ENCODE results near the gene DAGLA.

The DAGLA gene

GRCh38 chr11:61726775-61727174 lies 46.6 kb downstream of the DAGLA start:
- Histone ChIP-seq H3K4me3 (ENCODE audit: low read length in 2 of 2) (no peak overlapping the region), H3K9ac (ENCODE audit: low read depth in 1 of 2, low read length in 2 of 2) (no peak overlapping the region), H3K36me3 (ENCODE audit: control insufficient read depth in 2 of 2, insufficient read depth in 2 of 2, low read length in 2 of 2) (peaks cover 32% of the 10 kb centered on the region in 2 donors), H3K27ac (ENCODE audit: low read depth in 2 of 2, low read length in 2 of 2) (no peak overlapping the region), H3K9me3 (ENCODE audit: control insufficient read depth in 2 of 2, low read length in 2 of 2) (no peaks in the 10 kb centered on the region), H3K27me3 (ENCODE audit: control insufficient read depth in 2 of 2, insufficient read depth in 2 of 2, low read length in 2 of 2) (no peaks in the 10 kb centered on the region), H3K4me1 (ENCODE audit: control insufficient read depth in 2 of 2, insufficient read depth in 2 of 2, low read length in 2 of 2) (no peaks in the 10 kb centered on the region)

- no peak overlapping the region for H3K4me3 ChIP-seq (ENCODE audit: low read length in 2 of 2)
- H3K27ac ChIP-seq (ENCODE audit: low read depth in 2 of 2, low read length in 2 of 2) = no peak overlapping the region
- no peak overlapping the region for H3K9ac ChIP-seq (ENCODE audit: low read depth in 1 of 2, low read length in 2 of 2)
- no peaks in the 10 kb centered on the region for H3K9me3 ChIP-seq (ENCODE audit: control insufficient read depth in 2 of 2, low read length in 2 of 2)
- no peaks in the 10 kb centered on the region for H3K27me3 ChIP-seq (ENCODE audit: control insufficient read depth in 2 of 2, insufficient read depth in 2 of 2, low read length in 2 of 2)
- peaks cover 31 to 32% of the 10 kb centered on the region in 2 donors for H3K36me3 ChIP-seq (ENCODE audit: control insufficient read depth in 2 of 2, insufficient read depth in 2 of 2, low read length in 2 of 2)
- no peaks in the 10 kb centered on the region for H3K4me1 ChIP-seq (ENCODE audit: control insufficient read depth in 2 of 2, insufficient read depth in 2 of 2, low read length in 2 of 2)
Observed at GRCh38 chr11:61727401-61727811, 47.2 kb downstream of the DAGLA start.

- Histone ChIP-seq H3K27ac (ENCODE audit: low read depth in 2 of 2, low read length in 2 of 2) (no peak overlapping the region), H3K4me1 (ENCODE audit: control insufficient read depth in 2 of 2, insufficient read depth in 2 of 2, low read length in 2 of 2) (no peaks in the 10 kb centered on the region), H3K27me3 (ENCODE audit: control insufficient read depth in 2 of 2, insufficient read depth in 2 of 2, low read length in 2 of 2) (no peaks in the 10 kb centered on the region), H3K9me3 (ENCODE audit: control insufficient read depth in 2 of 2, low read length in 2 of 2) (no peaks in the 10 kb centered on the region), H3K36me3 (ENCODE audit: control insufficient read depth in 2 of 2, insufficient read depth in 2 of 2, low read length in 2 of 2) (peaks cover 27 to 29% of the 10 kb centered on the region in 2 donors), H3K9ac (ENCODE audit: low read depth in 1 of 2, low read length in 2 of 2) (no peak overlapping the region), H3K4me3 (ENCODE audit: low read length in 2 of 2) (no peak overlapping the region)
Observed at GRCh38 chr11:61728066-61728939, 48.1 kb downstream of the DAGLA start.

- Histone ChIP-seq H3K27ac (ENCODE audit: low read depth in 2 of 2, low read length in 2 of 2) (no peak overlapping the region), H3K27me3 (ENCODE audit: control insufficient read depth in 2 of 2, insufficient read depth in 2 of 2, low read length in 2 of 2) (no peaks in the 10 kb centered on the region), H3K36me3 (ENCODE audit: control insufficient read depth in 2 of 2, insufficient read depth in 2 of 2, low read length in 2 of 2) (peaks cover 23 to 26% of the 10 kb centered on the region in 2 donors), H3K4me1 (ENCODE audit: control insufficient read depth in 2 of 2, insufficient read depth in 2 of 2, low read length in 2 of 2) (peaks cover 0 to 3% of the 10 kb centered on the region in 2 donors), H3K4me3 (ENCODE audit: low read length in 2 of 2) (no peak overlapping the region), H3K9ac (ENCODE audit: low read depth in 1 of 2, low read length in 2 of 2) (no peak overlapping the region), H3K9me3 (ENCODE audit: control insufficient read depth in 2 of 2, low read length in 2 of 2) (no peaks in the 10 kb centered on the region)
Observed at GRCh38 chr11:61728940-61729219, 48.7 kb downstream of the DAGLA start.

- no peaks in the 10 kb centered on the region for H3K27me3 ChIP-seq (ENCODE audit: control insufficient read depth in 2 of 2, insufficient read depth in 2 of 2, low read length in 2 of 2)
- H3K4me1 ChIP-seq (ENCODE audit: control insufficient read depth in 2 of 2, insufficient read depth in 2 of 2, low read length in 2 of 2) = peaks cover 0 to 3% of the 10 kb centered on the region in 2 donors
- no peaks in the 10 kb centered on the region for H3K9me3 ChIP-seq (ENCODE audit: control insufficient read depth in 2 of 2, low read length in 2 of 2)
- no peak overlapping the region for H3K27ac ChIP-seq (ENCODE audit: low read depth in 2 of 2, low read length in 2 of 2)
- peaks cover 19 to 20% of the 10 kb centered on the region in 2 donors for H3K36me3 ChIP-seq (ENCODE audit: control insufficient read depth in 2 of 2, insufficient read depth in 2 of 2, low read length in 2 of 2)
- H3K9ac ChIP-seq (ENCODE audit: low read depth in 1 of 2, low read length in 2 of 2) = no peak overlapping the region
- H3K4me3 ChIP-seq (ENCODE audit: low read length in 2 of 2) = no peak overlapping the region
Observed at GRCh38 chr11:61730240-61730994, 50.2 kb downstream of the DAGLA start.

GRCh38 chr11:61731211-61731951 lies 51.2 kb downstream of the DAGLA start:
- H3K36me3 ChIP-seq (ENCODE audit: control insufficient read depth in 2 of 2, insufficient read depth in 2 of 2, low read length in 2 of 2) = peaks cover 20 to 23% of the 10 kb centered on the region in 2 donors

GRCh38 chr11:61731952-61732675 lies 51.9 kb downstream of the DAGLA start:
- no peaks in the 10 kb centered on the region for H3K9me3 ChIP-seq (ENCODE audit: control insufficient read depth in 2 of 2, low read length in 2 of 2)
- no peak overlapping the region for H3K9ac ChIP-seq (ENCODE audit: low read depth in 1 of 2, low read length in 2 of 2)
- no peak overlapping the region for H3K27ac ChIP-seq (ENCODE audit: low read depth in 2 of 2, low read length in 2 of 2)
- H3K36me3 ChIP-seq (ENCODE audit: control insufficient read depth in 2 of 2, insufficient read depth in 2 of 2, low read length in 2 of 2) = peaks cover 19 to 21% of the 10 kb centered on the region in 2 donors
- H3K4me3 ChIP-seq (ENCODE audit: low read length in 2 of 2) = no peak overlapping the region
- H3K4me1 ChIP-seq (ENCODE audit: control insufficient read depth in 2 of 2, insufficient read depth in 2 of 2, low read length in 2 of 2) = peaks cover 0 to 3% of the 10 kb centered on the region in 2 donors
- H3K27me3 ChIP-seq (ENCODE audit: control insufficient read depth in 2 of 2, insufficient read depth in 2 of 2, low read length in 2 of 2) = no peaks in the 10 kb centered on the region

More at GRCh38 chr11:61731211-61731951, 51.2 kb downstream of the DAGLA start:
- Histone ChIP-seq H3K27ac (ENCODE audit: low read depth in 2 of 2, low read length in 2 of 2) (no peak overlapping the region), H3K9me3 (ENCODE audit: control insufficient read depth in 2 of 2, low read length in 2 of 2) (no peaks in the 10 kb centered on the region), H3K27me3 (ENCODE audit: control insufficient read depth in 2 of 2, insufficient read depth in 2 of 2, low read length in 2 of 2) (no peaks in the 10 kb centered on the region), H3K4me3 (ENCODE audit: low read length in 2 of 2) (no peak overlapping the region), H3K4me1 (ENCODE audit: control insufficient read depth in 2 of 2, insufficient read depth in 2 of 2, low read length in 2 of 2) (peaks cover 0 to 3% of the 10 kb centered on the region in 2 donors), H3K9ac (ENCODE audit: low read depth in 1 of 2, low read length in 2 of 2) (no peak overlapping the region)

GRCh38 chr11:61732705-61733104 lies 52.5 kb downstream of the DAGLA start:
- Histone ChIP-seq H3K36me3 (ENCODE audit: control insufficient read depth in 2 of 2, insufficient read depth in 2 of 2, low read length in 2 of 2) (peaks cover 20 to 21% of the 10 kb centered on the region in 2 donors), H3K4me3 (ENCODE audit: low read length in 2 of 2) (no peak overlapping the region), H3K4me1 (ENCODE audit: control insufficient read depth in 2 of 2, insufficient read depth in 2 of 2, low read length in 2 of 2) (peaks cover 0 to 3% of the 10 kb centered on the region in 2 donors), H3K27me3 (ENCODE audit: control insufficient read depth in 2 of 2, insufficient read depth in 2 of 2, low read length in 2 of 2) (no peaks in the 10 kb centered on the region), H3K9me3 (ENCODE audit: control insufficient read depth in 2 of 2, low read length in 2 of 2) (no peaks in the 10 kb centered on the region), H3K9ac (ENCODE audit: low read depth in 1 of 2, low read length in 2 of 2) (no peak overlapping the region), H3K27ac (ENCODE audit: low read depth in 2 of 2, low read length in 2 of 2) (no peak overlapping the region)

GRCh38 chr11:61733120-61733978 lies 53.2 kb downstream of the DAGLA start:
- Histone ChIP-seq H3K9ac (ENCODE audit: low read depth in 1 of 2, low read length in 2 of 2) (no peak overlapping the region), H3K36me3 (ENCODE audit: control insufficient read depth in 2 of 2, insufficient read depth in 2 of 2, low read length in 2 of 2) (peaks cover 18 to 22% of the 10 kb centered on the region in 2 donors)

More at GRCh38 chr11:61733120-61733978, 53.2 kb downstream of the DAGLA start:
- Histone ChIP-seq H3K27me3 (ENCODE audit: control insufficient read depth in 2 of 2, insufficient read depth in 2 of 2, low read length in 2 of 2) (no peaks in the 10 kb centered on the region), H3K9me3 (ENCODE audit: control insufficient read depth in 2 of 2, low read length in 2 of 2) (no peaks in the 10 kb centered on the region), H3K4me1 (ENCODE audit: control insufficient read depth in 2 of 2, insufficient read depth in 2 of 2, low read length in 2 of 2) (peaks cover 0 to 3% of the 10 kb centered on the region in 2 donors), H3K4me3 (ENCODE audit: low read length in 2 of 2) (no peak overlapping the region), H3K27ac (ENCODE audit: low read depth in 2 of 2, low read length in 2 of 2) (no peak overlapping the region)
